GM23248 (cell line): Measurements from ENCODE around the gene HTR3B.

Source experiments
- EZH2 ChIP-seq: fragments of 200-600 bp; sonication (generic); IDR thresholded peaks from 2 replicates; pipeline ENCODE4 v1.6.1; 2018; ENCODE audit warnings: antibody characterized with exemption, mild to moderate bottlenecking; ENCODE audit not compliant: insufficient read depth, poor library complexity, severe bottlenecking
- EZH2phosphoT487 ChIP-seq: fragments of 200-600 bp; sonication (generic); IDR thresholded peaks from 2 replicates; pipeline ENCODE4 v1.6.1; 2018; ENCODE audit warnings: antibody characterized with exemption, moderate library complexity, mild to moderate bottlenecking, low read depth; ENCODE audit not compliant: insufficient read depth

- TF ChIP-seq EZH2phosphoT487 (no peak), EZH2 (no peak)
Measured at GRCh38 chr11:113862435-113862834, 42.2 kb upstream of the HTR3B start.
